ENCODE data around the gene RPRD2. TPM values are rescaled to one million over a fixed set of nuclear protein-coding genes. Genes with fewer than 3 reads are reported as not detected.

RPRD2 gene
- total RNA-seq, 1 experiment from 2014 or later: 26.7 TPM

GRCh38 chr1:150479370-150479769 is 115.4 kb downstream of the RPRD2 start (continued):
- no peak for TF ChIP-seq YY1 (IDR thresholded peaks at IDR 0.05; ENCODE audit: extremely low read depth, insufficient replicate concordance, low read depth, low read length)
- no peak for TF ChIP-seq EZH2 (IDR thresholded peaks at IDR 0.05)
- no peak for TF ChIP-seq REST (IDR thresholded peaks at IDR 0.05; ENCODE audit: low read depth)
- TF ChIP-seq JUND (IDR thresholded peaks at IDR 0.05): no peak

- Histone ChIP-seq H3K9me2 (ENCODE audit: insufficient read depth) (no peaks in the 10 kb centered on the region), H2AFZ (ENCODE audit: low read depth, low read length, poor library complexity, severe bottlenecking) (no peak overlapping the region), H4K20me1 (ENCODE audit: insufficient read depth) (no peaks in the 10 kb centered on the region), H3K4me1 (ENCODE audit: control insufficient read depth in 1 of 2, insufficient read depth in 2 of 2, low read length in 2 of 2) (no peaks in the 10 kb centered on the region), H3K4me3 (replicated peaks in 1 of 2; ENCODE audit: low read depth in 1 of 2, low read length in 2 of 2) (no peak overlapping the region), H3K36me3 (ENCODE audit: control insufficient read depth in 1 of 2, insufficient read depth in 2 of 2, low read length in 2 of 2) (no peaks in the 10 kb centered on the region), H3K79me2 (ENCODE audit: insufficient read depth, low read length) (no peaks in the 10 kb centered on the region), H3K9me3 (ENCODE audit: control insufficient read depth in 1 of 2, insufficient read depth in 1 of 2, low read depth in 1 of 2, low read length in 2 of 2) (no peaks in the 10 kb centered on the region), H3K9ac (ENCODE audit: low read length) (no peak overlapping the region), H3K27ac (ENCODE audit: low read depth, low read length) (no peak overlapping the region), H3K4me2 (ENCODE audit: low read length) (no peak overlapping the region), H3K27me3 (ENCODE audit: insufficient read depth, low read length) (0 out of 2 replicates have a peak, but pooled peaks cover 2% of the 10 kb centered on the region)
- ATAC-seq (no peak), DNase-seq (ENCODE audit: low read depth, low spot score) (no peak)
- TF ChIP-seq SP1 (IDR thresholded peaks at IDR 0.05; ENCODE audit: low read depth) (no peak), EGR1 (IDR thresholded peaks at IDR 0.05; ENCODE audit: low read depth) (no peak), CTCF (IDR thresholded peaks at IDR 0.05 in 2 of 3, conservative IDR thresholded peaks at IDR 0.05 in 1 of 3; ENCODE audit: borderline replicate concordance in 1 of 3, insufficient read depth in 1 of 3, low read depth in 2 of 3, low read length in 2 of 3) (no peak), ELF1 (IDR thresholded peaks at IDR 0.05; ENCODE audit: borderline replicate concordance, low read depth) (no peak), SIN3A (IDR thresholded peaks at IDR 0.05; ENCODE audit: low read depth) (no peak), ZNF274 (IDR thresholded peaks at IDR 0.05; ENCODE audit: low read depth, low read length) (no peak), ZBTB33 (IDR thresholded peaks at IDR 0.05; ENCODE audit: extremely low read depth, insufficient replicate concordance, low read length) (no peak), ATF3 (IDR thresholded peaks at IDR 0.05) (no peak), JUND (IDR thresholded peaks at IDR 0.05) (no peak), CBX3 (IDR thresholded peaks at IDR 0.05; ENCODE audit: low read depth) (no peak), POLR2A (IDR thresholded peaks at IDR 0.05; ENCODE audit: borderline replicate concordance, extremely low read depth, insufficient read depth, insufficient read length) (no peak), MAX (IDR thresholded peaks at IDR 0.05) (no peak), EZH2 (IDR thresholded peaks at IDR 0.05) (no peak), POLR2AphosphoS5 (IDR thresholded peaks at IDR 0.05; ENCODE audit: low read depth, low read length) (no peak), SRF (IDR thresholded peaks at IDR 0.05; ENCODE audit: low read depth) (no peak)
- ChIA-PET POLR2A (no interaction called here), RAD21 (ENCODE audit: low non-redundant PET in 1 of 2, low total read pairs in 2 of 2, uncharacterized antibody in 2 of 2, unreplicated experiment in 2 of 2) (no interaction called here), CTCF (no interaction called here)
- intact Hi-C loops (cut with micrococcal nuclease): no loop called here
- no TSS peak for BruUV-seq (replicated peaks)
These were observed 116.0 kb downstream of the RPRD2 start for GRCh38 chr1:150479927-150480352.
